Astrocyte of the cerebellum (primary cell): Measurements from ENCODE around the gene TAGLN.

Source experiments
- DNase-seq: peaks from one replicate; pipeline ENCODE4 v3.0.0-alpha.2; 2011; ENCODE audit warnings: low read depth
- H3K4me3 ChIP-seq: 2 replicates; pipeline ENCODE4 v1.5.1; 2011; ENCODE audit warnings: mild to moderate bottlenecking, low read depth, low read length, moderate library complexity
- CTCF ChIP-seq: IDR thresholded peaks from 2 replicates; pipeline ENCODE4 v1.5.1; 2012; ENCODE audit warnings: low read length, low read depth, moderate library complexity, mild to moderate bottlenecking; ENCODE audit errors: missing control alignments
- in situ Hi-C: cut with HindIII; loops from 2 replicates; pipeline ENCODE4 v1.10.0; 2017; ENCODE audit warnings: low sequenced_read_pairs

Gene TAGLN

GRCh38 chr11:117218133-117218915 lies 19.2 kb downstream of the TAGLN start:
- TF ChIP-seq CTCF = no peak
- in situ Hi-C loops = no loop called here
- DNase-seq = no peak
- no peak overlapping the region for H3K4me3 ChIP-seq

- in situ Hi-C loops = no loop called here
- no peak for DNase-seq
- H3K4me3 ChIP-seq = no peak overlapping the region
- TF ChIP-seq CTCF = no peak
Measured at GRCh38 chr11:117219001-117219400, 19.8 kb downstream of the TAGLN start.

DNA sequence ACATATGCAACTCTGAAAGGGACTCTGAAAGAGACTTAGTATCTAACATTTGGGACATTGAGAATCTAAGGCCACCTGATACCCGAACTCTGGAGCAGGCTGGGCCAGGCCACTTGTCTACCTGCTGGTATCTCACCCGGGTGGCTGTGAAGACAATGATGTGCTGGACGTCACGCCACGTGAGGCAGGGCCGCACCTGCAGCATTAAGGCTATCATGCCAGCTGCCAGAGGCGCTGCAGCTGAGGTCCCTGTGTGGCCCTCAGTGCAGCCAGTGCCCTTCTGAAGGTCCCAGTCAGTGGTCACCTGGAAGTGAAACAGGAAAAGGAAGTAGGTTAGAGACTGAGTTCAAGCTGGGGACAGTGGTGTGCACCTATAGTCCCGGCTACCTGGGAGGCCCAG lies 20.3 kb downstream of the TAGLN start:
- in situ Hi-C loops = no loop called here
- DNase-seq = no peak
- TF ChIP-seq CTCF = no peak
- no peak overlapping the region for H3K4me3 ChIP-seq

DNA sequence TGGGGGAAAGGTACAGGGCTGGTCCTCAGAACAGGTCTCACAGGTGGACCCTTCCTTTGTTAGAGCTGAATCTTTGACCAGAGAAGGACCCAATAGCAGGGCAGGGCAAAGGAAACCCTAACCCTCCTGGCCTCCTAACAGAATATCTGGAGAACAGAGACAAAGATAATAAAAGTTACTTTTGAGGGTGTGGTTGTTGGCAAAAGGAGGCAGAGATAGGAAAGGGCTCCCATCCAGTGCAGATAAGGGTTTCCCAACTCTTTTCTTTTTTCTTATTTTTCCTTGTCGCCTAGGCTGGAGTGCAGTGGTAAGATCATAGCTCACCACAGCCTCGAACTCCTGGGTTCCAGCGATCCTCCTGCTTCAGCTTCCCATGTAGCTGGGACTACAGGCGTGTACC lies 20.8 kb downstream of the TAGLN start:
- H3K4me3 ChIP-seq = no peak overlapping the region
- TF ChIP-seq CTCF = no peak
- DNase-seq = no peak
- in situ Hi-C loops = no loop called here

- TF ChIP-seq CTCF = no peak
- in situ Hi-C loops = no loop called here
- H3K4me3 ChIP-seq = no peak overlapping the region
- no peak for DNase-seq
Measured at GRCh38 chr11:117220568-117220967, 21.4 kb downstream of the TAGLN start.

DNA sequence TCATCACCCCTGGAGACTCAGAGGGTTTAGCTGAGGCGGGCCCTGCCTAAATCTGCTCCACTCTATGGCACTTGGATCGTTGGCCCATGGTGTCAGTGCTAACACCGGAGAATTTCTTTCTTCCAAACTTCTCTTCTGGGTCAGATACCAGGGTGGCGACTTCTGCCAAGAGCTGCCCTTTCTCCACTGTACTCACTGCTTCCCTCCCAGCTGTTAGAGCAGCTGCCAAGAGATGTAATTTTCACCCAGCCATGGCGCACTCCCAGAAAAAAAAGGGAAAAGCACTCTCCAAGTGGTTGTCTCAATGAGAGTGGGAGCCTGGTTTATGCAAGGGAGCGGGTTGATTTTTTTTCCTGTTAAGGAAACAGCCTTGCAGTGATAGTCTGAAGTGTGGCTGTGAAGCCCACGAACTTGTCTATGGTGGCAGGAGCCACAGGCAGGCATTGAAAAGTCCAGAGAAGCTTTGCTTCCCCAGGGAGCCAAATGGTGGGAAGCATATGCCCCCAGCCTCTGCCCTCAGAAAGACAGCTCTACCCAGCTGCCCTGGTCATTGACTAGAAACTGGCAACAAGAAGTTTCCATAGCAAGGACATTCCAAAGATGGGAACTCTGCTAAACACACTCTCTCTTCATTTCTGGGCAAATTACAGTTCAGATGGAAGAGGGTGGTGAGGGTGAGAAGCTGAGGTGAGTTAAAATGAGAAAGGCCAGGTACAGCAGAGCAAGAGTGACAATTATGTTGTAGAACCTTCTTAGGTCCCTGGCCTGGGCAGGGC lies 22.0 kb downstream of the TAGLN start:
- H3K4me3 ChIP-seq = no peak overlapping the region
- TF ChIP-seq CTCF = no peak
- in situ Hi-C loops = no loop called here
- DNase-seq = no peak
